Measurements from ENCODE around the gene MAP2K2.

Gene MAP2K2

DNA sequence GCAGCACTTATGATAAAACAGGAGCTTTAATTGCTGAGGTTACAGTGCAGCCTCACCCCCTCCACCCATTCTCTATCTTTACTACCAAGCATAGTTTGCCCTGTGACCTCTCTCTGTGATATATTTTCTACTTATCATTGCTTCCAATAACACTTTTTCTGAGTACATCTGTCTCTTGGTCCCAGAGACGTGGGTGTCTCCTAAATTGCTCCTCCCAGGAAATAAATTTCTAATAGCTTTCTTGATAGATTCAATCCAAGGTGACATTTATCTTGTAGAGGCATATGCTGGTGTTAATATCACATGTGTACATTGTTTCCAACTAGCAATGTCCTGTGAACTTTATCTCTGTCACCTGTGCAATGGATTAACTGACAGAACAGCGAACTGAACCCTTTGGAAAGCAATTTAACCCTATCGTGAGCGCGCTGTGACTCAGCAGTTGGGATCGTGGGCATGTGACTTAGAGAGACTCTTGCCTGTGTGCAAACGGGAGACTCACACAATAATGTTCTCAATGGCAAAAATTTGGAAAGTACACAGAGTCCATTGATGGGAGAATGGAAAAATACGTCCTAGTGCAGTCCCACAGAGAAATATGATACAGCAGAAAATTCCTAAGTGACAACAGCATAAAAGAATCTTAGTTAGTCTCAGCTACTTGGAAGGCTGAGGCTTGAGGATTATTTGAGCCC lies 7.0 kb upstream of the MAP2K2 start (continued):
- TF ChIP-seq, protein P1, sequence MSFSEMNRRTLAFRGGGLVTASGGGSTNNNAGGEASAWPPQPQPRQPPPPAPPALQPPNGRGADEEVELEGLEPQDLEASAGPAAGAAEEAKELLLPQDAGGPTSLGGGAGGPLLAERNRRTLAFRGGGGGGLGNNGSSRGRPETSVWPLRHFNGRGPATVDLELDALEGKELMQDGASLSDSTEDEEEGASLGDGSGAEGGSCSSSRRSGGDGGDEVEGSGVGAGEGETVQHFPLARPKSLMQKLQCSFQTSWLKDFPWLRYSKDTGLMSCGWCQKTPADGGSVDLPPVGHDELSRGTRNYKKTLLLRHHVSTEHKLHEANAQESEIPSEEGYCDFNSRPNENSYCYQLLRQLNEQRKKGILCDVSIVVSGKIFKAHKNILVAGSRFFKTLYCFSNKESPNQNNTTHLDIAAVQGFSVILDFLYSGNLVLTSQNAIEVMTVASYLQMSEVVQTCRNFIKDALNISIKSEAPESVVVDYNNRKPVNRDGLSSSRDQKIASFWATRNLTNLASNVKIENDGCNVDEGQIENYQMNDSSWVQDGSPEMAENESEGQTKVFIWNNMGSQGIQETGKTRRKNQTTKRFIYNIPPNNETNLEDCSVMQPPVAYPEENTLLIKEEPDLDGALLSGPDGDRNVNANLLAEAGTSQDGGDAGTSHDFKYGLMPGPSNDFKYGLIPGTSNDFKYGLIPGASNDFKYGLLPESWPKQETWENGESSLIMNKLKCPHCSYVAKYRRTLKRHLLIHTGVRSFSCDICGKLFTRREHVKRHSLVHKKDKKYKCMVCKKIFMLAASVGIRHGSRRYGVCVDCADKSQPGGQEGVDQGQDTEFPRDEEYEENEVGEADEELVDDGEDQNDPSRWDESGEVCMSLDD (tag by site-specific recombination; IDR thresholded peaks at IDR 0.05), result no peak
- TF ChIP-seq, protein P2, sequence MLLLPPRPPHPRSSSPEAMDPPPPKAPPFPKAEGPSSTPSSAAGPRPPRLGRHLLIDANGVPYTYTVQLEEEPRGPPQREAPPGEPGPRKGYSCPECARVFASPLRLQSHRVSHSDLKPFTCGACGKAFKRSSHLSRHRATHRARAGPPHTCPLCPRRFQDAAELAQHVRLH (tag by site-specific recombination; IDR thresholded peaks at IDR 0.05), result no peak
- TF ChIP-seq ZFP37 (tag by site-specific recombination; IDR thresholded peaks at IDR 0.05) (no peak), ZNF341 (tag by site-specific recombination; IDR thresholded peaks at IDR 0.05; ENCODE audit: low read depth) (0 out of 2 replicates have a peak, but pooled peaks have one; percentile 23), ZNF549 (tag by site-specific recombination; IDR thresholded peaks at IDR 0.05) (no peak), ZNF274 (IDR thresholded peaks at IDR 0.05; ENCODE audit: low read length) (no peak), ZNF274 (tag by site-specific recombination; IDR thresholded peaks at IDR 0.05; ENCODE audit: borderline replicate concordance) (no peak), ZNF366 (tag by site-specific recombination; conservative IDR thresholded peaks at IDR 0.05) (0 out of 2 replicates have a peak, but pooled peaks have one; percentile 32), SP7 (tag by site-specific recombination; IDR thresholded peaks at IDR 0.05) (0 out of 2 replicates have a peak, but pooled peaks have one; percentile 49), ZEB2 (tag by site-specific recombination; IDR thresholded peaks at IDR 0.05) (peak; percentile 42), ZNF239 (tag by site-specific recombination; IDR thresholded peaks at IDR 0.05) (no peak), ZNF19 (tag by site-specific recombination; IDR thresholded peaks at IDR 0.05; ENCODE audit: low read depth) (no peak), PRDM1 (tag by site-specific recombination; IDR thresholded peaks at IDR 0.05) (peak; percentile 71), ZNF391 (tag by site-specific recombination; IDR thresholded peaks at IDR 0.05; ENCODE audit: borderline replicate concordance, low read depth) (no peak), IKZF3 (tag by site-specific recombination; IDR thresholded peaks at IDR 0.05) (0 out of 2 replicates have a peak, but pooled peaks have one; percentile 17), ZIC2 (tag by site-specific recombination; IDR thresholded peaks at IDR 0.05) (no peak), ZFP41 (tag by site-specific recombination; IDR thresholded peaks at IDR 0.05; ENCODE audit: borderline replicate concordance) (no peak), ZNF600 (tag by site-specific recombination; IDR thresholded peaks at IDR 0.05) (peak; percentile 65), ZNF23 (tag by site-specific recombination; IDR thresholded peaks at IDR 0.05; ENCODE audit: borderline replicate concordance) (no peak), ZNF335 (tag by site-specific recombination; conservative IDR thresholded peaks at IDR 0.05) (no peak), ZBTB8A (tag by site-specific recombination; IDR thresholded peaks at IDR 0.05) (no peak), SALL2 (tag by site-specific recombination; IDR thresholded peaks at IDR 0.05; ENCODE audit: borderline replicate concordance) (no peak), ZNF629 (tag by site-specific recombination; IDR thresholded peaks at IDR 0.05) (peak; percentile 27; the same call in 1 of the 2 replicates), ZNF426 (tag by site-specific recombination; IDR thresholded peaks at IDR 0.05) (no peak), HOXA7 (CRISPR knock-in tag; IDR thresholded peaks at IDR 0.05; ENCODE audit: borderline replicate concordance) (no peak)
- TF ChIP-seq, protein P3, sequence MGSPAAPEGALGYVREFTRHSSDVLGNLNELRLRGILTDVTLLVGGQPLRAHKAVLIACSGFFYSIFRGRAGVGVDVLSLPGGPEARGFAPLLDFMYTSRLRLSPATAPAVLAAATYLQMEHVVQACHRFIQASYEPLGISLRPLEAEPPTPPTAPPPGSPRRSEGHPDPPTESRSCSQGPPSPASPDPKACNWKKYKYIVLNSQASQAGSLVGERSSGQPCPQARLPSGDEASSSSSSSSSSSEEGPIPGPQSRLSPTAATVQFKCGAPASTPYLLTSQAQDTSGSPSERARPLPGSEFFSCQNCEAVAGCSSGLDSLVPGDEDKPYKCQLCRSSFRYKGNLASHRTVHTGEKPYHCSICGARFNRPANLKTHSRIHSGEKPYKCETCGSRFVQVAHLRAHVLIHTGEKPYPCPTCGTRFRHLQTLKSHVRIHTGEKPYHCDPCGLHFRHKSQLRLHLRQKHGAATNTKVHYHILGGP (tag by site-specific recombination; IDR thresholded peaks at IDR 0.05), result no peak
- TF ChIP-seq, protein P4, sequence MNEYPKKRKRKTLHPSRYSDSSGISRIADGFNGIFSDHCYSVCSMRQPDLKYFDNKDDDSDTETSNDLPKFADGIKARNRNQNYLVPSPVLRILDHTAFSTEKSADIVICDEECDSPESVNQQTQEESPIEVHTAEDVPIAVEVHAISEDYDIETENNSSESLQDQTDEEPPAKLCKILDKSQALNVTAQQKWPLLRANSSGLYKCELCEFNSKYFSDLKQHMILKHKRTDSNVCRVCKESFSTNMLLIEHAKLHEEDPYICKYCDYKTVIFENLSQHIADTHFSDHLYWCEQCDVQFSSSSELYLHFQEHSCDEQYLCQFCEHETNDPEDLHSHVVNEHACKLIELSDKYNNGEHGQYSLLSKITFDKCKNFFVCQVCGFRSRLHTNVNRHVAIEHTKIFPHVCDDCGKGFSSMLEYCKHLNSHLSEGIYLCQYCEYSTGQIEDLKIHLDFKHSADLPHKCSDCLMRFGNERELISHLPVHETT (tag by site-specific recombination; IDR thresholded peaks at IDR 0.05), result no peak
- TF ChIP-seq, protein P5, sequence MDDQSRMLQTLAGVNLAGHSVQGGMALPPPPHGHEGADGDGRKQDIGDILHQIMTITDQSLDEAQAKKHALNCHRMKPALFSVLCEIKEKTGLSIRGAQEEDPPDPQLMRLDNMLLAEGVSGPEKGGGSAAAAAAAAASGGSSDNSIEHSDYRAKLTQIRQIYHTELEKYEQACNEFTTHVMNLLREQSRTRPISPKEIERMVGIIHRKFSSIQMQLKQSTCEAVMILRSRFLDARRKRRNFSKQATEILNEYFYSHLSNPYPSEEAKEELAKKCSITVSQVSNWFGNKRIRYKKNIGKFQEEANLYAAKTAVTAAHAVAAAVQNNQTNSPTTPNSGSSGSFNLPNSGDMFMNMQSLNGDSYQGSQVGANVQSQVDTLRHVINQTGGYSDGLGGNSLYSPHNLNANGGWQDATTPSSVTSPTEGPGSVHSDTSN (CRISPR knock-in tag; IDR thresholded peaks at IDR 0.05), result no peak
- TF ChIP-seq, protein P6, sequence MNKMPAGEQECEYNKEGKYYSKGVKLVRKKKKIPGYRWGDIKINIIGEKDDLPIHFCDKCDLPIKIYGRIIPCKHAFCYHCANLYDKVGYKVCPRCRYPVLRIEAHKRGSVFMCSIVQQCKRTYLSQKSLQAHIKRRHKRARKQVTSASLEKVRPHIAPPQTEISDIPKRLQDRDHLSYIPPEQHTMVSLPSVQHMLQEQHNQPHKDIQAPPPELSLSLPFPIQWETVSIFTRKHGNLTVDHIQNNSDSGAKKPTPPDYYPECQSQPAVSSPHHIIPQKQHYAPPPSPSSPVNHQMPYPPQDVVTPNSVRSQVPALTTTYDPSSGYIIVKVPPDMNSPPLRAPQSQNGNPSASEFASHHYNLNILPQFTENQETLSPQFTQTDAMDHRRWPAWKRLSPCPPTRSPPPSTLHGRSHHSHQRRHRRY (tag by site-specific recombination; IDR thresholded peaks at IDR 0.05), result no peak
- TF ChIP-seq, protein P7, sequence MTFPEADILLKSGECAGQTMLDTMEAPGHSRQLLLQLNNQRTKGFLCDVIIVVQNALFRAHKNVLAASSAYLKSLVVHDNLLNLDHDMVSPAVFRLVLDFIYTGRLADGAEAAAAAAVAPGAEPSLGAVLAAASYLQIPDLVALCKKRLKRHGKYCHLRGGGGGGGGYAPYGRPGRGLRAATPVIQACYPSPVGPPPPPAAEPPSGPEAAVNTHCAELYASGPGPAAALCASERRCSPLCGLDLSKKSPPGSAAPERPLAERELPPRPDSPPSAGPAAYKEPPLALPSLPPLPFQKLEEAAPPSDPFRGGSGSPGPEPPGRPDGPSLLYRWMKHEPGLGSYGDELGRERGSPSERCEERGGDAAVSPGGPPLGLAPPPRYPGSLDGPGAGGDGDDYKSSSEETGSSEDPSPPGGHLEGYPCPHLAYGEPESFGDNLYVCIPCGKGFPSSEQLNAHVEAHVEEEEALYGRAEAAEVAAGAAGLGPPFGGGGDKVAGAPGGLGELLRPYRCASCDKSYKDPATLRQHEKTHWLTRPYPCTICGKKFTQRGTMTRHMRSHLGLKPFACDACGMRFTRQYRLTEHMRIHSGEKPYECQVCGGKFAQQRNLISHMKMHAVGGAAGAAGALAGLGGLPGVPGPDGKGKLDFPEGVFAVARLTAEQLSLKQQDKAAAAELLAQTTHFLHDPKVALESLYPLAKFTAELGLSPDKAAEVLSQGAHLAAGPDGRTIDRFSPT (tag by site-specific recombination; IDR thresholded peaks at IDR 0.05), result 0 out of 2 replicates have a peak, but pooled peaks have one; percentile 33

Measured in HEK293 (cell line).